Right lobe of liver (tissue), 6 donors: ENCODE data around the gene SLC2A5. TPM values are rescaled to one million over a fixed set of nuclear protein-coding genes. Genes with fewer than 3 reads are reported as not detected.
A peak's percentile ranks its signal among the peaks of the same experiment; 100 is the strongest.

Source experiments
- ATAC-seq, 4 donors: fragments of 200-7000 bp; cut with Tn5 transposase; one replicate each; pipeline ENCODE4 v1.9.1; 2020; ENCODE audit warnings: mild to moderate bottlenecking in 4 of 4, moderate library complexity in 4 of 4
- DNase-seq, 3 donors: peaks; one replicate each; pipeline ENCODE4 v3.0.0-alpha.2; 2020
- H3K27ac ChIP-seq, 3 donors: fragments of 200-600 bp; one replicate each; pipeline ENCODE4 v1.8.0; 2022
- H3K27me3 ChIP-seq, 2 donors: fragments of 200-600 bp; one replicate each; pipeline ENCODE4 v1.8.0; 2022
- H3K36me3 ChIP-seq, 4 donors: fragments of 200-600 bp; sonication (generic) in 1 of 4; one replicate each; pipeline versions ENCODE4 v1.5.1 to v1.8.0; 2017 to 2022; ENCODE audit warnings: control low read depth in 1 of 4
- H3K4me1 ChIP-seq, 4 donors: fragments of 200-600 bp; sonication (generic) in 1 of 4; one replicate each; pipeline versions ENCODE4 v1.5.1 to v1.8.0; 2017 to 2022; ENCODE audit warnings: control low read depth in 1 of 4
- H3K4me3 ChIP-seq, 3 donors: fragments of 200-600 bp; one replicate each; pipeline ENCODE4 v1.8.0; 2022
- H3K9me3 ChIP-seq, 4 donors: fragments of 200-600 bp; sonication (generic) in 1 of 4; one replicate each; pipeline versions ENCODE4 v1.5.1 to v1.8.0; 2017 to 2022; ENCODE audit warnings: control low read depth in 1 of 4
- POLR2A ChIP-seq: fragments of 450-650 bp; IDR thresholded peaks from one replicate; pipeline ENCODE4 v1.6.1; 2017; ENCODE audit warnings: antibody characterized with exemption, mild to moderate bottlenecking
- WGBS: methylation state at CpG from one replicate; pipeline ENCODE4 v1.1.6; 2018; ENCODE audit warnings: low coverage, low lambda C conversion rate; ENCODE audit not compliant: insufficient coverage; ENCODE audit errors: missing lambda C conversion rate; 5-methylcytosine and 5-hydroxymethylcytosine counted together
- intact Hi-C, 2 donors: fragments of 100-400 bp; cut with DNase I; formaldehyde crosslinking; loops; one replicate each; pipeline versions ENCODE4 v1.11.2 to v1.14.1; 2022
- total RNA-seq, 6 experiments: library from RNA; depleted of rRNA in 2 of 6; stranded (reverse); fragments of >200 nt in 2 of 6; fragmentation: NEBNext Ultra II Directional in 3 of 6; extraction: Animal tissue kit (Norgen Biotek cat#: 25700) in 3 of 6; gene quantifications; one replicate each; pipeline versions ENCODE4 v1.1.0 to v1.2.4, GENCODE V29; 2016 to 2023
- TF ChIP-seq, protein P1 (sequence below), 4 donors: fragments of 200-600 bp in 3 of 4; fragments of 450-650 bp in 1 of 4; IDR thresholded peaks; one replicate each; pipeline versions ENCODE4 v1.5.1 to v1.8.0; 2016 to 2022; ENCODE audit warnings: antibody characterized with exemption in 4 of 4, mild to moderate bottlenecking in 2 of 4
- donor health status: DM: no; HTN: yes; CAD: no.
- donor health status: DM: no; HTN: no; CAD: no.
- donor health status: DM: no; HTN: no; CAD: no.
- donor health status: DM: no; HTN: yes; CAD: no.
- donor health status: DM: no; HTN: yes; CAD: no.

SLC2A5 gene
- total RNA-seq, 6 experiments from 2014 or later, result 0.19 to 3.5 (median 0.30) TPM

DNA sequence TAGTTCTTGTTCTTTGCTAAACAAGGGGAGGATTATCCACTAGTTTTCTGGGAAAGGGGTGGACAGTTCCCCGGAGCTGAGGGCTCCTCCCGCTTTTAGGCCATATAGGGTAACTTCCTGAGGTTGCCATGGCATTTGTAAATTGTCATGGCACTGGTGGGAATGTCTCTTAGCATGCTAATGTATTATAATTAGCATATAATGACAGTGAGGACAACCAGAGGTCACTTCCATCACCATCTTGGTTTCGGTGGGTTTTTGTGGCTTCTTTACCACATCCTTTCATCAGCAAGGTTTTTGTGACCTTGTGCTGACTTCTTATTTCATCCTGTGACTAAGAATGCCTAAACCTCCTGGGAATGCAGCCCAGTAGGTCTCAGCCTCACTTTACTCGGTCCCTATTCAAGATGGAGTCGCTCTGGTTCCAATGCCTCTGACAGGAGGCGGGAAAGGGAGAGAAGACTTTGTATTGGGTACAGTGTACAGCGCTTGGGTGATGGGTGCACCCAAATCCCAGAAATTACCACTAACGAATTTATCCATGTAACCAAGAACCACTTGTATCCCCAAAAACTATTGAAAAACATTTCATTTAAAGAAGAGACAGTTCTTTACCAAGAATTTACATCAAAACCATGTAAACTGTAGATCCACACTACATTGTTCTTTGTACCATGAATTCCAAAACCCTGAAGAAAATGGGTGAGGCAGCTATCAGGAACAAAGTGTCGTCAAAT, 8.7 kb upstream of the SLC2A5 start:
- DNase-seq (no peak), ATAC-seq (no peak)
- Histone ChIP-seq H3K9me3 (no peaks in the 10 kb centered on the region), H3K4me3 (no peak overlapping the region), H3K27ac (no peak overlapping the region), H3K27me3 (no peaks in the 10 kb centered on the region), H3K4me1 (peaks cover 0 to 9% (median 0%) of the 10 kb centered on the region in 4 donors), H3K36me3 (no peaks in the 10 kb centered on the region)
- intact Hi-C loops, result no loop called here
- 64% methylated on average over 8 of the region's 9 CpGs for WGBS
- TF ChIP-seq, protein P1, sequence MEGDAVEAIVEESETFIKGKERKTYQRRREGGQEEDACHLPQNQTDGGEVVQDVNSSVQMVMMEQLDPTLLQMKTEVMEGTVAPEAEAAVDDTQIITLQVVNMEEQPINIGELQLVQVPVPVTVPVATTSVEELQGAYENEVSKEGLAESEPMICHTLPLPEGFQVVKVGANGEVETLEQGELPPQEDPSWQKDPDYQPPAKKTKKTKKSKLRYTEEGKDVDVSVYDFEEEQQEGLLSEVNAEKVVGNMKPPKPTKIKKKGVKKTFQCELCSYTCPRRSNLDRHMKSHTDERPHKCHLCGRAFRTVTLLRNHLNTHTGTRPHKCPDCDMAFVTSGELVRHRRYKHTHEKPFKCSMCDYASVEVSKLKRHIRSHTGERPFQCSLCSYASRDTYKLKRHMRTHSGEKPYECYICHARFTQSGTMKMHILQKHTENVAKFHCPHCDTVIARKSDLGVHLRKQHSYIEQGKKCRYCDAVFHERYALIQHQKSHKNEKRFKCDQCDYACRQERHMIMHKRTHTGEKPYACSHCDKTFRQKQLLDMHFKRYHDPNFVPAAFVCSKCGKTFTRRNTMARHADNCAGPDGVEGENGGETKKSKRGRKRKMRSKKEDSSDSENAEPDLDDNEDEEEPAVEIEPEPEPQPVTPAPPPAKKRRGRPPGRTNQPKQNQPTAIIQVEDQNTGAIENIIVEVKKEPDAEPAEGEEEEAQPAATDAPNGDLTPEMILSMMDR (IDR thresholded peaks at IDR 0.05), result no peak
- no peak for TF ChIP-seq POLR2A

- WGBS, result 35% methylated on average over 3 of the region's 5 CpGs
- Histone ChIP-seq H3K36me3 (no peaks in the 10 kb centered on the region), H3K27me3 (no peaks in the 10 kb centered on the region), H3K4me1 (no peaks in the 10 kb centered on the region), H3K4me3 (no peak overlapping the region), H3K9me3 (no peaks in the 10 kb centered on the region), H3K27ac (no peak overlapping the region)
- ATAC-seq (peak in 1 of 4 donors; percentile 33), DNase-seq (no peak)
- TF ChIP-seq, protein P1 (IDR thresholded peaks at IDR 0.05), result no peak
- no peak for TF ChIP-seq POLR2A
- intact Hi-C loops, result no loop called here
Observed at GRCh38 chr1:9075022-9075421, 5.6 kb upstream of the SLC2A5 start.

DNA sequence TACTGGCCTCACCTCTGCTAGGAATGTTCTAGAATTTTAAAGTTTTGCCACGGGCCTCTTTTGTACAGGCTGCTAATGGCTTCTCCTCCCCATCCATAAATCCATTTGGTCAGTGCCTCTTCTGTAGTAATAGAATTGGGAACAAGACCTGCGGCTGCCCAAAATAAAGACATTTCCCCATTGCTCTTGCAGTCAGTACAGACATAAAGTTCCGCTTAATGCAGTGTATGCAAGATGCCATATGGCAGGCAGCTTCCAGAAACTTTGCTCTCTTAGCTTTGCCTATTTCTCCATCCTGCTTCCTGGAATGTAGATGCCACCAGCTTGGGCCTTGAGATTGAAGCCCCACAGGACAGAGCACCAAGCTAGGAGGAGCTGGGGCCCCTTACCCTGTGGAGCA, 3.7 kb upstream of the SLC2A5 start:
- WGBS, result 90% methylated on average over 3 of the region's 3 CpGs
- no peak for ATAC-seq

DNA sequence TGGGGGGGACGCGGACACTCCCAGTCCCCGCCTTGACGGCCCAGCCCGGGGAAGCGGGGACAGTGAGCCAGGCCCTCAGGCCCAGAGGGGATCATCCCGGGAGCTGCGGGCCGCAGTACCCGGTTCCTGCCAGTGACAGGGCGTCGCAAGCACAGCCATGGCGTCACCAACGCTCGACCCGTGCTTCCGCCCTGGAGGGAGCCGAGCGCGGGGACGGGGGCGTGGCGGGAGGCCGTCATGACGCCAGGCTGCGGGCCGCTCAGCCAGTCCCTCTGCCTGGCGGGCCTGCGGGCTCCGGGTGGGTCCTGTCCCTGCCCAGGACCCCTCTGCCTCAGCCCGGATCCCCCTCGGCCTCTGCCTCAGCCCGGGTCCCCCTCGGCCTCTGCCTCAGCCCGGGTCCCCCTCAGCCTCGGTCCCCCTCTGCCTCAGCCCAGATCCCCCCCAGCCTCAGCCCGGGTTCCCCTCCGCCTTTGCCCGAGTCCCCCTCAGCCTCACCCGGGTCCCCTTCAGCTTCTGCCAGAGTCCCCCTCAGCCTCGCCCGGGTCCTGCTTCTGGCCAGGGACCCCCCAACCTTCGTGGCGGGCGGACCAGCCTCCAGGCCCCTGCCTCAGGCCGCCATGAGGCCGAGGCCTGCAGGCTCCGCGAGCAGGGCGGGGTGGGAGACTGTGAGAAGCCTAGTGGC, 2.3 kb upstream of the SLC2A5 start:
- no peak for DNase-seq
- Histone ChIP-seq H3K4me3 (no peak overlapping the region), H3K27me3 (no peaks in the 10 kb centered on the region), H3K27ac (no peak overlapping the region), H3K36me3 (no peaks in the 10 kb centered on the region), H3K9me3 (no peaks in the 10 kb centered on the region), H3K4me1 (no peaks in the 10 kb centered on the region)
- TF ChIP-seq, protein P1 (IDR thresholded peaks at IDR 0.05), result no peak
- no peak for TF ChIP-seq POLR2A
- 81% methylated on average over 15 of the region's 50 CpGs for WGBS
- peak in 1 of 4 donors; percentile 33 for ATAC-seq
- intact Hi-C loops, result no loop called here

More for the DNA sequence above, 3.7 kb upstream of the SLC2A5 start:
- intact Hi-C loops, result no loop called here
- H3K27ac ChIP-seq, result no peak overlapping the region
- H3K36me3 ChIP-seq, result no peaks in the 10 kb centered on the region
- no peak for TF ChIP-seq POLR2A
- TF ChIP-seq, protein P1 (IDR thresholded peaks at IDR 0.05), result no peak
- no peak for DNase-seq
- no peak overlapping the region for H3K4me3 ChIP-seq
- H3K9me3 ChIP-seq, result no peaks in the 10 kb centered on the region
- H3K27me3 ChIP-seq, result no peaks in the 10 kb centered on the region
- H3K4me1 ChIP-seq, result no peaks in the 10 kb centered on the region
